ENCODE measurements around the gene SLC29A3. TPM values are rescaled to one million over a fixed set of nuclear protein-coding genes. Genes with fewer than 3 reads are reported as not detected.

The SLC29A3 gene
- total RNA-seq, 4 donors from 2014 or later = 0.87 to 3.1 (median 2.3) TPM

DNA sequence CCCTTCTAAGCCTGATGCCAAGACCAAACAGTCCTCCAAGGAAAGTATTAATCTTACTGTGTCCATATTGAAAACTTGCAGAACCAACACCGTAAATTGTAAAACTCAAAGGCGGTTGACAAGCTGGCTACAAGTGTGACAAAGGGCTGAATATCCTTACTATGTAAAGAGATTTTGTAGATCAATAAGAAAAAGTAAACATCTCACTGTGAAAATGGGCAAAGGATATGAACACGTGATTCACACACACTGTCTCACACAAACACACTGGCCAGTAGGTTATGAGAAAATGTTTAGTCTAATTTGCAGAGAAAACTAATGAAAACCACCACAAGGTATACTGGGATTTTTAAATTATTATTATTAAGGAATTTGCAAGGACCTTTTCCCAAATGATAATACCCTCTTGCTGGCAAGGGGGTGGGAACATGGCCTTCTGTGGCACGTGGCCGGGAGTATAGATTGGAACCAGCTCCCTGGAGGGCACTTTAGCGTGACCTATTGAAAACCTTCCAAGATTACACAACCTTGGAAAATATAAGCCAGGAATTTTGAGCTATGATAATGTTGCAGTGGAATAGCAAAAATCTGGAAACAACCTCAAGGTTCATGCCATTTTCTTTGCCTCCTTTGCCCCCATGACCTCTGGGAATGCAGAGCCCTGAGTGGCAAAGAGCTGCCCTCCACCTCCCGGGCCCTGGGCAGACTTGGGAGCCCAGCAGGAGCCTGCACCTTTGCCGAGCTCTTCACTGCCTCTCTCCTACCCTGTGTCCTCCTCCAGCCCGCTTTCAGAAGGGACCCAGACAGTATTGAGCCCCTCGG lies 26.2 kb upstream of the SLC29A3 start:
- Histone ChIP-seq H3K36me3 (peaks cover 0 to 91% (median 8%) of the 10 kb centered on the region in 3 donors), H3K27ac (peak overlapping the region in 3 of 4 donors; percentile 58 to 81 (median 77)), H3K4me1 (peaks cover 5 to 37% (median 14%) of the 10 kb centered on the region in 3 donors), H3K27me3 (no peaks in the 10 kb centered on the region), H3K4me3 (no peak overlapping the region), H3K9me3 (no peaks in the 10 kb centered on the region)
- DNase-seq = no peak
- 65 to 76% methylated on average over 9 to 10 of the region's 10 CpGs for WGBS, 2 donors
- TF ChIP-seq, protein P1, sequence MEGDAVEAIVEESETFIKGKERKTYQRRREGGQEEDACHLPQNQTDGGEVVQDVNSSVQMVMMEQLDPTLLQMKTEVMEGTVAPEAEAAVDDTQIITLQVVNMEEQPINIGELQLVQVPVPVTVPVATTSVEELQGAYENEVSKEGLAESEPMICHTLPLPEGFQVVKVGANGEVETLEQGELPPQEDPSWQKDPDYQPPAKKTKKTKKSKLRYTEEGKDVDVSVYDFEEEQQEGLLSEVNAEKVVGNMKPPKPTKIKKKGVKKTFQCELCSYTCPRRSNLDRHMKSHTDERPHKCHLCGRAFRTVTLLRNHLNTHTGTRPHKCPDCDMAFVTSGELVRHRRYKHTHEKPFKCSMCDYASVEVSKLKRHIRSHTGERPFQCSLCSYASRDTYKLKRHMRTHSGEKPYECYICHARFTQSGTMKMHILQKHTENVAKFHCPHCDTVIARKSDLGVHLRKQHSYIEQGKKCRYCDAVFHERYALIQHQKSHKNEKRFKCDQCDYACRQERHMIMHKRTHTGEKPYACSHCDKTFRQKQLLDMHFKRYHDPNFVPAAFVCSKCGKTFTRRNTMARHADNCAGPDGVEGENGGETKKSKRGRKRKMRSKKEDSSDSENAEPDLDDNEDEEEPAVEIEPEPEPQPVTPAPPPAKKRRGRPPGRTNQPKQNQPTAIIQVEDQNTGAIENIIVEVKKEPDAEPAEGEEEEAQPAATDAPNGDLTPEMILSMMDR (IDR thresholded peaks at IDR 0.05) = no peak
- TF ChIP-seq POLR2A (IDR thresholded peaks at IDR 0.05) = no peak
- intact Hi-C loops (cut with DNase I) = no loop called here

DNA sequence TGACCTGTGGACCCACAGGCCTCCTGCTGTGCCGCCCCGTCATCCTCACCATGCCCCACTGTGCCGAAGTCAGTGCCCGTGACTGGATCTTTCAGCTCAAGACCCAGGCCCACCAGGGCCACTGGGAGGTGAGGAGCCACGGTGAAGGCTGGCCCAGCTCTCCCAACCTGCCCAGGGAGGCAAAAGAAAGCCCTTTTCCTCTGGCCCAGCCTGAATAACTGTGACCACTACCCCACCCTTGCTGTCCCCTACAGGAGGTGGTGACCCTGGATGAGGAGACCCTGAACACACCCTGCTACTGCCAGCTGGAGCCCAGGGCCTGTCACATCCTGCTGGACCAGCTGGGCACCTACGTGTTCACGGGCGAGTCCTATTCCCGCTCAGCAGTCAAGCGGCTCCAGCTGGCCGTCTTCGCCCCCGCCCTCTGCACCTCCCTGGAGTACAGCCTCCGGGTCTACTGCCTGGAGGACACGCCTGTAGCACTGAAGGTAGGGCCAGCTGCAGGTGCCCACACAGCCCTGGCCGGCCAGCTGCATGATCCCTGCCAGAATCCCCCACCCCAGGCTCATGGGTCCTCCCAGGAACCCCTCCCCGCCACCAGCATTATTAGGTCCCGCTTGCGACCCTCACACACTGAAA lies 25.5 kb upstream of the SLC29A3 start:
- Histone ChIP-seq H3K27me3 (no peaks in the 10 kb centered on the region), H3K9me3 (no peaks in the 10 kb centered on the region), H3K27ac (peak overlapping the region; percentile 58 to 81 (median 72)), H3K4me3 (no peak overlapping the region), H3K36me3 (peaks cover 0 to 91% (median 8%) of the 10 kb centered on the region in 3 donors), H3K4me1 (peaks cover 5 to 37% (median 14%) of the 10 kb centered on the region in 3 donors)
- no peak for TF ChIP-seq POLR2A (IDR thresholded peaks at IDR 0.05)
- TF ChIP-seq, protein P1 (IDR thresholded peaks at IDR 0.05) = no peak
- no peak for DNase-seq
- intact Hi-C loops (cut with DNase I) = no loop called here
- WGBS, 2 donors = 57% methylated on average over 9 of the region's 19 CpGs; no CpG with 5 or more reads in 1 of the 2 donors

DNA sequence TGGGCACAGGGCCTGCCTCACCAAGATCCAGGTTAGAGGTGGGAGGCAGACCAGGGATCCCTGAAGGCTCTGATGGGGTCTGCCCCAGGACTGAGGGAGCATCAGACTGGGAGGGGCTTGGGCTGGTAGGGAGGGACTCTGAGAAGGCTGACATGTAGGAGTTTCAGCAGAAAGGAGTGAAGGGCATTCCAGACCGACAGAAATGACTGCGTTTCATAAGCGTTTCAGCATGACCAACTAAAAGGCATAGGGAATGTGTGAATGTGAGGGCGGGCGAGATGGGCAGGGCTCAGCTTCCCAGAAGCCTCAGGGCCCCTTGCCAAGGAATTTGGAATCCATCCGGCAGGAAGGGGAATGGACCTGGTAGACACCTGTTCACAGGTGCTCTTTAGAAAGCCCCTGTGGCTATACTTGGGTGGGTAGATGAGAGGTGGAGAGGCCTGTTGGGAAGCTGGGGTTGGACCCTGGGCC lies 24.9 kb upstream of the SLC29A3 start:
- intact Hi-C loops (cut with DNase I) = no loop called here
- WGBS, 2 donors = 35 to 42% methylated on average over 6 of the region's 6 CpGs

DNA sequence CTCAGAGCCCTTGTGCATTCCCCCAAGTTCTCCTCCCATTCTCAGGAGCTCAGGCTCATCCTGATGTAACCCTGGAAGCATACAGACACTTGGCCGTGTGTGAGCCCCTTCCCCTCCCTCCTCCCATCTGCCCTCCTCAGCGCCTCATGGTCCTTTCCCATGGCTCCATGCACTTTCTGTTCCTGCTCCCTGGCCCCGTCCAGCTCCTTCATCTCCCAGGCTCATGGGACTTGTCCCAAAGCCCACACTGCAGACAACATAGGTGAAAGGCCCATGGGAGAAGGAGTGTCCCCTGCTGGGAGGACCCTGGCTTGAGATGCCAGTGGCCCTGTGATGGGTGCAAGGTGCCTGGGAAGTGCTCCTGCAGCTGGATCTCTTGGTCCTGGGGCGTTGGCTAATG lies 24.2 kb upstream of the SLC29A3 start:
- no peaks in the 10 kb centered on the region for H3K9me3 ChIP-seq
- peaks cover 0 to 90% (median 12%) of the 10 kb centered on the region in 3 donors for H3K36me3 ChIP-seq
- H3K27me3 ChIP-seq = no peaks in the 10 kb centered on the region
- TF ChIP-seq, protein P1 (IDR thresholded peaks at IDR 0.05) = no peak
- no peak for TF ChIP-seq POLR2A (IDR thresholded peaks at IDR 0.05)
- intact Hi-C loops (cut with DNase I) = no loop called here
- H3K4me3 ChIP-seq = no peak overlapping the region
- no peak for DNase-seq
- H3K4me1 ChIP-seq = peaks cover 5 to 47% (median 14%) of the 10 kb centered on the region in 3 donors
- H3K27ac ChIP-seq = peak overlapping the region in 1 of 4 donors; percentile 81
- 87 to 88% methylated on average over 3 to 4 of the region's 4 CpGs for WGBS, 2 donors

More for the DNA sequence above, 24.9 kb upstream of the SLC29A3 start:
- DNase-seq = no peak
- TF ChIP-seq POLR2A (IDR thresholded peaks at IDR 0.05) = no peak
- TF ChIP-seq, protein P1 (IDR thresholded peaks at IDR 0.05) = no peak
- Histone ChIP-seq H3K27me3 (no peaks in the 10 kb centered on the region), H3K4me3 (no peak overlapping the region), H3K9me3 (no peaks in the 10 kb centered on the region), H3K4me1 (peaks cover 5 to 40% (median 14%) of the 10 kb centered on the region in 3 donors), H3K27ac (peak overlapping the region; percentile 58 to 81 (median 72)), H3K36me3 (peaks cover 0 to 91% (median 12%) of the 10 kb centered on the region in 3 donors)

DNA sequence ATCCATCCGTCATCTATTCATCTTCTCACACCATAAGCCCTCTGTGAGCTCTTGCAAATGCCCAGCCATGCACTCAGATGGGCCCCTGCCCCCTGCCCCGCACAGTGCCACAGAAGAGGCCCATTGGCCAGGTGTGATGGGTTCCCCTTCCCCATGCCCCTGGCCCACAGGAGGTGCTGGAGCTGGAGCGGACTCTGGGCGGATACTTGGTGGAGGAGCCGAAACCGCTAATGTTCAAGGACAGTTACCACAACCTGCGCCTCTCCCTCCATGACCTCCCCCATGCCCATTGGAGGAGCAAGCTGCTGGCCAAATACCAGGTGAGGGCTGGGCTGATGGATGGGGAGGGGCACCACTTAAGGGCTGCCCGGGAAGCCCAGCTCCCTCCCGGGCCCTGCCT lies 23.4 kb upstream of the SLC29A3 start:
- 79 to 86% methylated on average over 2 to 3 of the region's 9 CpGs for WGBS, 2 donors
- TF ChIP-seq, protein P1 (IDR thresholded peaks at IDR 0.05) = no peak
- no peak for TF ChIP-seq POLR2A (IDR thresholded peaks at IDR 0.05)
- no peak overlapping the region for H3K27ac ChIP-seq

More for the DNA sequence above, 23.4 kb upstream of the SLC29A3 start:
- Histone ChIP-seq H3K4me1 (peaks cover 11 to 55% (median 17%) of the 10 kb centered on the region in 3 donors), H3K36me3 (peaks cover 0 to 82% (median 12%) of the 10 kb centered on the region in 3 donors), H3K27me3 (no peaks in the 10 kb centered on the region), H3K9me3 (no peaks in the 10 kb centered on the region), H3K4me3 (no peak overlapping the region)
- intact Hi-C loops (cut with DNase I) = no loop called here
- no peak for DNase-seq
